Common myeloid progenitor, CD34-positive (primary cell): Measurements from ENCODE around the gene DIAPH1.
"Not testable (repeated sequence)": the region's sequence is repeated elsewhere in the genome, so short reads cannot be mapped to it uniquely, and the experiment has no call there.

Source experiments
- CTCF ChIA-PET: fragments of 350-600 bp; sonication (Branson Sonifier 250); formaldehyde crosslinking; loops from one replicate; lab custom pipeline; 2021; ENCODE audit warnings: antibody characterized with exemption; lab: Charles Lee
- POLR2A ChIA-PET: fragments of 350-600 bp; sonication (Branson Sonifier 250); formaldehyde crosslinking; loops from one replicate; lab custom pipeline; 2021; ENCODE audit warnings: antibody characterized with exemption; lab: Charles Lee
- DNase-seq, 3 donors: peaks; one replicate each; pipeline versions ENCODE4 v3.0.0 to v3.0.0-alpha.2; 2013
- H3K27ac ChIP-seq, 2 experiments: 1 replicate in 1 of 2; 2 replicates in 1 of 2; pipeline ENCODE4 v1.7.0; 2013; ENCODE audit warnings: inconsistent platforms in 2 of 2, low read length in 2 of 2, mild to moderate bottlenecking in 2 of 2, low read depth in 1 of 2, moderate library complexity in 1 of 2; ENCODE audit not compliant: severe bottlenecking in 2 of 2, insufficient read depth in 1 of 2, poor library complexity in 1 of 2
- H3K27me3 ChIP-seq, 5 experiments: replicated peaks in 2 of 5; 1 replicate in 3 of 5; 2 replicates in 2 of 5; pipeline versions ENCODE4 v1.6.1 to v1.7.0; 2013; ENCODE audit warnings: low read length in 4 of 5, mild to moderate bottlenecking in 2 of 5, moderate library complexity in 2 of 5, inconsistent platforms in 1 of 5; ENCODE audit not compliant: insufficient read depth in 5 of 5, control insufficient read depth in 4 of 5
- H3K36me3 ChIP-seq, 4 experiments: 1 replicate in 2 of 4; 2 replicates in 2 of 4; pipeline versions ENCODE4 v1.6.1 to v1.7.0; 2013; ENCODE audit warnings: low read length in 3 of 4, control low read depth in 1 of 4, mild to moderate bottlenecking in 1 of 4; ENCODE audit not compliant: control insufficient read depth in 4 of 4, insufficient read depth in 4 of 4
- H3K4me1 ChIP-seq, 4 experiments: 1 replicate in 3 of 4; 2 replicates in 1 of 4; pipeline versions ENCODE4 v1.6.1 to v1.7.1; 2013; ENCODE audit warnings: low read length in 3 of 4, mild to moderate bottlenecking in 3 of 4, control low read depth in 1 of 4, inconsistent platforms in 1 of 4, moderate library complexity in 1 of 4; ENCODE audit not compliant: control insufficient read depth in 4 of 4, insufficient read depth in 4 of 4; ENCODE audit errors: control extremely low read depth in 1 of 4
- H3K4me3 ChIP-seq, 7 experiments: 1 replicate in 4 of 7; 2 replicates in 3 of 7; pipeline versions ENCODE4 v1.5.1 to v1.7.0; 2013; ENCODE audit warnings: mild to moderate bottlenecking in 7 of 7, low read length in 6 of 7, moderate library complexity in 6 of 7, inconsistent platforms in 2 of 7, low read depth in 2 of 7, control low read depth in 1 of 7; ENCODE audit not compliant: insufficient read depth in 4 of 7, control insufficient read depth in 1 of 7; ENCODE audit errors: extremely low read depth in 1 of 7
- H3K9me3 ChIP-seq, 5 experiments: 1 replicate in 4 of 5; 2 replicates in 1 of 5; pipeline versions ENCODE4 v1.6.1 to v1.7.1; 2013; ENCODE audit warnings: low read length in 4 of 5, mild to moderate bottlenecking in 2 of 5, inconsistent platforms in 1 of 5, low read depth in 1 of 5, moderate library complexity in 1 of 5; ENCODE audit not compliant: control insufficient read depth in 4 of 5, insufficient read depth in 2 of 5; ENCODE audit errors: control extremely low read depth in 1 of 5
- WGBS: methylation state at CpG from one replicate; pipeline ENCODE4 v1.1.5; 2013; ENCODE audit not compliant: insufficient coverage; 5-methylcytosine and 5-hydroxymethylcytosine counted together

DIAPH1 gene

DNA sequence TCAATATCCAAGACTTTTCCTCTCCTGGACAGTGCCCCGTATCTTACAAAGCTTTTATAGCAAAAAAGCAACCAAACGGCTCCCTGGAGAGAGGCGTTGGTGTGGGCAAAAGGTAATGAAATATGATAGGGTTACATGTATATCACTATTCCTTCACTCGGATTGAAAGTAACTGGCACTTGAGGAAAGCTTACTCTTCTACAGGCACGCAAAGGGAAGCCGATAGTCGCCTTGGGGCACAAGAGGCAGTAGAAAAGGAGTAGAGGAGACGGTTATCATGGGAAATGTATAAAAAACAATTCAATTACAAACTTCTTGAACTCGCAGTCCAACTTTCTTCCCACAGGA, 1.1 kb downstream of the DIAPH1 start:
- peak overlapping the region; percentile 69 to 90 for H3K27ac ChIP-seq
- H3K9me3 ChIP-seq = no peaks in the 10 kb centered on the region
- peaks cover 6 to 38% (median 16%) of the 10 kb centered on the region in 4 experiments for H3K36me3 ChIP-seq
- H3K4me3 ChIP-seq = peak overlapping the region in 6 of 7 experiments; percentile 72 to 95 (median 86)
- ChIA-PET POLR2A (interaction anchor here (0.7 to 0.9 kb wide), 2 partner anchors 10 to 12 kb away, joined by 4 to 5 read pairs; no protein-coding TSS in a partner anchor), CTCF (interaction anchor here (1.4 to 8.7 kb wide), 7 partner anchors 10 to 32 kb away, joined by 3 to 281 read pairs (median 7); partner anchors contain the start of genes HDAC3 and RELL2)
- no peak for DNase-seq
- no peaks in the 10 kb centered on the region for H3K27me3 ChIP-seq
- H3K4me1 ChIP-seq = peaks cover 26 to 44% (median 35%) of the 10 kb centered on the region in 4 experiments
- no CpG with 5 or more reads among the region's 9 CpGs for WGBS

DNA sequence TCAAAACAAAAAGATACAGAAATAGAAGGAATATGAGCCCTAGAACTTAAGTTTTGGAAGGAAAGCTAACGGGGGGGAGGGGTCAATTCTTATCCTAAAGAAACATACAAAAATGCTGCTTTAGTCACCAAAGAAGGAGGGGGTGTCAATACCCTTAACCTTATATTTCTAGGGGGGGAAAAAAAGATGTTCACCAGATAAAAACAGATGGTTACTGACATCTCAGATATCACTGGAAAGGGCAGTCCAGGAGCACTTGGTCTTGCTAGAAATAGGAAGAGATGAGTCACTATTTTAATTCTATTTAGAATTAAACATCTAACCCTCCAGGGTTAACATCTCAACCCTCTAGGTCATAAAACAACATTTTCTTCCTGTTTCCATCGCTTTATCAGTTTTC, 1.7 kb downstream of the DIAPH1 start:
- Histone ChIP-seq H3K4me1 (peaks cover 26 to 44% (median 35%) of the 10 kb centered on the region in 4 experiments), H3K27me3 (no peaks in the 10 kb centered on the region), H3K27ac (peak overlapping the region in 1 of 2 experiments; percentile 90), H3K4me3 (peak overlapping the region in 6 of 7 experiments; percentile 72 to 95 (median 86)), H3K9me3 (no peaks in the 10 kb centered on the region), H3K36me3 (peaks cover 6 to 37% (median 13%) of the 10 kb centered on the region in 4 experiments)
- ChIA-PET POLR2A (interaction anchor here (0.9 kb wide), 1 partner anchor 11 kb away, joined by 5 read pairs; no protein-coding TSS in a partner anchor), CTCF (interaction anchor here (0.6 to 8.7 kb wide), 10 partner anchors 10 to 811 kb away, joined by 3 to 281 read pairs (median 5); partner anchors contain the start of genes HDAC3 and RELL2)
- no CpG with 5 or more reads among the region's 2 CpGs for WGBS
- peak in 2 of 3 donors; percentile 41 to 59 for DNase-seq

DNA sequence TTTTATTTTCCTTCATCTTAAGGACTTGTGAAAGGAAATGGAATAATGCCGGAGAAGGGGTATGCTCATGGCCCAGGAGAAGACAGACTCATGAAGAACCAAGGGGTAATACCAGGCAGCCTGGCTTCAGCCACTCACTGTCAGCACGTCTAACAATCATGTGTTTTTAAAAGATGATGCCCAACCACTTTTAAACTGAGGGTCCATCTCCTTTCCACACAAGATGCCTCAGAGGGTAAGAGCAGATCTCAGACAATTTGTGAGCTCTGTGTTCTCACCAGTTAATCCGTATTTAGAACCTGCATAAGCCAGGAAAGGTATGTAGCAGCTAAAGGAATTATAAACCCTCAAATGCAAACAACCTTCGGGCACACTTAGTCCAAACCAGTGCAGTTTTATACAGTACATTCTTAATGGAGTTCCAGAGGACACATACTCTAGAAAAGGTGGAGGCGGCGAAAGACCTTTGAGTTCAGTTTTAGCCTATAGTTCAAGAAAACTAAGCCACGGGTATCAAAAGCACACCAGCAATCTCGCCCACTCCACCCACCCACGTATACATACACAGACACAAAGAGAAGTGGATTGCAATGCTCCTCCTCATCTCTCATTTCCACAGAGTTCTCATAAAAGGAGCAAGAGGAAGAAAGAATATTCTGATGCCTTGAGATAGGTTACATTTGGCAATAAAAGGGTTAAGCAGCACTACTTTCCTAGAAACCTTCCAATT, 2.6 kb downstream of the DIAPH1 start:
- Histone ChIP-seq H3K27me3 (no peaks in the 10 kb centered on the region), H3K36me3 (peaks cover 3 to 34% (median 6%) of the 10 kb centered on the region in 4 experiments), H3K4me1 (peaks cover 26 to 46% (median 36%) of the 10 kb centered on the region in 4 experiments), H3K9me3 (no peaks in the 10 kb centered on the region), H3K4me3 (peak overlapping the region in 6 of 7 experiments; percentile 2 to 95 (median 86)), H3K27ac (peak overlapping the region in 1 of 2 experiments; percentile 19)
- CTCF ChIA-PET = interaction anchor here (0.6 to 8.7 kb wide), 10 partner anchors 9 to 810 kb away, joined by 3 to 281 read pairs (median 5); partner anchors contain the start of genes HDAC3 and RELL2
- WGBS = 76% methylated on average over 6 of the region's 9 CpGs
- POLR2A ChIA-PET = no interaction called here
- DNase-seq = no peak

DNA sequence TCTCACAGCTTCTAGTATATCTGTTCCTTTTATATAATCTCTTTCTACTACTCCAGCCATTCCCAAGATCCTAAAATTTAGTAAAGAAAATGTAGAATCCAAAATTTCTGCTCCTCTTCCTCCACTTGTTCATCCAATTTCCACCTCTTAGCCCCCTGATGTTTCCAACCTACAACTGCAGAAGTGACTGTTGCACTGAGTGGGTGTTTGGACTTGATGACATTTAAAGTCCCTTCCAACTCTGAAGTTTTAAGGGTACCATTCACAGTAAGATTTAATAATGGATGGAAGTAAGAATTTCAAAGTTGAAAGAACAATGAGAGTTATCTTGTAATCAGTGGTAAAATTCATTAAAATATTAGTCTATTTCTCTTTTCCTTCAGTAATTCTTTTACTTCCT, 5.5 kb downstream of the DIAPH1 start:
- peak overlapping the region in 1 of 2 experiments; percentile 39 for H3K27ac ChIP-seq
- no peaks in the 10 kb centered on the region for H3K9me3 ChIP-seq

DNA sequence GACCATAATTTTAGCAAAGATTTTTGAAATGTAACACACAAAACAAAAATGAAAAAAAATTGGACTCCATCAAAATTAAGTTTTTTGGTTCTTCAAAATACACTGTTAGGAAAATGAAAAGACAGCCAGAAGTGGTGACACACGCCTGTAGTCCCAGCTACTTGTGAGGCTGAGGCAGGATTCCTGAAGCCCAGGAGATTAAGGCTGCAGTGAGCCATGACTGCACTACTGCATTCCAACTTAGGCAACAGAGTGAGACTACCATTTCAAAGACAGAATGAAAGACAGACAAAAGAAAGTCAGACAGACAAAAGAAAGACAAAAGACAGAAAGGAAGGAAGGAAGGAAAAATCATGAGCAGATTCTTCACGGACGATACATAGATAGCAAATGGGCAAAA, 7.5 kb downstream of the DIAPH1 start:
- ChIA-PET CTCF (no interaction called here), POLR2A (no interaction called here)
- Histone ChIP-seq H3K4me1 (peaks cover 32 to 58% (median 46%) of the 10 kb centered on the region in 4 experiments), H3K27ac (no peak overlapping the region), H3K27me3 (no peaks in the 10 kb centered on the region), H3K9me3 (no peaks in the 10 kb centered on the region), H3K36me3 (peaks cover 0 to 35% (median 1%) of the 10 kb centered on the region in 4 experiments), H3K4me3 (no peak overlapping the region)
- DNase-seq = no peak
- 100% methylated on average over 1 of the region's 3 CpGs for WGBS

More for the DNA sequence above, 5.5 kb downstream of the DIAPH1 start:
- DNase-seq = no peak
- Histone ChIP-seq H3K4me1 (peaks cover 34 to 55% (median 45%) of the 10 kb centered on the region in 4 experiments), H3K4me3 (no peak overlapping the region), H3K27me3 (no peaks in the 10 kb centered on the region), H3K36me3 (peaks cover 0 to 31% (median 1%) of the 10 kb centered on the region in 4 experiments)
- CTCF ChIA-PET = interaction anchor here (1.5 to 8.7 kb wide), 4 partner anchors 10 to 22 kb away, joined by 4 to 281 read pairs (median 4); no protein-coding TSS in a partner anchor
- POLR2A ChIA-PET = no interaction called here

DNA sequence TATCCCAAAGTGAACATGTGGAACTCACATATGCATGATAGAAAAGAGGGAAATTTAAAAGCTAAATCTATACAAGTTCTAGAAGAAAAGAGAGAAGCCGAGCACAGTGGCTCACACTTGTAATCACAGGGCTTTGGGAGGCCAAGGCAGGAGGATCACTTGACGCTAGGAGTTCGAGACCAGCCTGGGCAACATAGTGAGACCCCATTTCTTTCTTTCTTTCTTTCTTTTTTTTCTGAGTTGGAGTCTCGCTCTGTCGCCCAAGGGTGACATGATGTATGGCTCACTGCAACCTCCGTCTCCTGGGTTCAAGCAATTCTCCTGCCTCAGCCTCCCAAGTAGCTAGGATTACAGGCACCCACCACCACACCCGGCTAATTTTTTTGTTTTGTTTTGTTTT, 8.9 kb downstream of the DIAPH1 start:
- peaks cover 35 to 57% (median 47%) of the 10 kb centered on the region in 4 experiments for H3K4me1 ChIP-seq
- CTCF ChIA-PET = interaction anchor here (0.7 to 5.3 kb wide), 4 partner anchors 8 to 595 kb away, joined by 3 to 60 read pairs (median 4); partner anchors contain the start of gene DIAPH1
- DNase-seq, H3K9me3 ChIP-seq, H3K27me3 ChIP-seq, H3K27ac ChIP-seq, POLR2A ChIA-PET, H3K4me3 ChIP-seq: not testable (repeated sequence)
- H3K36me3 ChIP-seq = peaks cover 0 to 28% (median 1%) of the 10 kb centered on the region in 4 experiments
- WGBS = 100% methylated on average over 5 of the region's 7 CpGs
